ENCODE data around the gene NFYC.

- TF ChIP-seq CTCF (IDR thresholded peaks at IDR 0.05) (no peak), POLR2A (IDR thresholded peaks at IDR 0.05) (no peak)
Observed at GRCh38 chr1:40793617-40794016, 102.1 kb downstream of the NFYC start.

All from sigmoid colon (tissue), 3 donors.